Endometrial microvascular endothelial cells (primary cell): ENCODE measurements around the gene MATCAP1. TPM values are rescaled to one million over a fixed set of nuclear protein-coding genes. Genes with fewer than 3 reads are reported as not detected.

Experiments
- in situ Hi-C: cut with HindIII; loops from 2 replicates; pipeline ENCODE4 v1.10.0; 2017; ENCODE audit warnings: low sequenced_read_pairs, low pct_unique_long_range_greater_than_20kb; ENCODE audit errors: inconsistent ontology term
- total RNA-seq: library from RNA; depleted of rRNA; stranded (reverse); fragments of >200 nt; gene quantifications from one replicate; pipeline ENCODE4 v1.2.3, GENCODE V29; 2015; ENCODE audit errors: inconsistent ontology term

Gene MATCAP1
- total RNA-seq, 1 donor from 2014 or later: 5.6 TPM

- in situ Hi-C loops: no loop called here
Measured at GRCh38 chr16:67179421-67180080, 4.2 kb downstream of the MATCAP1 start.

- in situ Hi-C loops: no loop called here
Measured at GRCh38 chr16:67177743-67178699, 5.7 kb downstream of the MATCAP1 start.

- in situ Hi-C loops: no loop called here
Measured at GRCh38 chr16:67176662-67177061, 7.1 kb downstream of the MATCAP1 start.

- in situ Hi-C loops: no loop called here
Measured at GRCh38 chr16:67174706-67175231, 9.0 kb downstream of the MATCAP1 start.

- in situ Hi-C loops: no loop called here
Measured at GRCh38 chr16:67173808-67174705, 9.7 kb downstream of the MATCAP1 start.

GRCh38 chr16:67173323-67173722, 10.4 kb downstream of the MATCAP1 start:
- in situ Hi-C loops: no loop called here

- in situ Hi-C loops: no loop called here
Measured at GRCh38 chr16:67170949-67171649, 12.7 kb downstream of the MATCAP1 start.

- in situ Hi-C loops: no loop called here
Measured at GRCh38 chr16:67170168-67170948, 13.4 kb downstream of the MATCAP1 start, which contains the start of gene NOL3. Gene NOL3 (plus strand): TSS chr16:67170538.

GRCh38 chr16:67169642-67170167, 14.1 kb downstream of the MATCAP1 start:
- in situ Hi-C loops: no loop called here

GRCh38 chr16:67169011-67169451, 14.7 kb downstream of the MATCAP1 start:
- in situ Hi-C loops: no loop called here

GRCh38 chr16:67167588-67167987, 16.2 kb downstream of the MATCAP1 start:
- in situ Hi-C loops: no loop called here

GRCh38 chr16:67166598-67167168, 17.1 kb downstream of the MATCAP1 start:
- in situ Hi-C loops: no loop called here

GRCh38 chr16:67166110-67166547, 17.6 kb downstream of the MATCAP1 start:
- in situ Hi-C loops: no loop called here

- in situ Hi-C loops: no loop called here
Measured at GRCh38 chr16:67165121-67166078, 18.4 kb downstream of the MATCAP1 start.

- in situ Hi-C loops: no loop called here
Measured at GRCh38 chr16:67164599-67165061, 19.1 kb downstream of the MATCAP1 start, which contains the start of gene HSF4. Gene HSF4 (plus strand): TSS chr16:67164745. CDS start chr16:67164812, 67 bp downstream.
